Measurements from ENCODE around the gene MESP2.

The MESP2 gene

DNA sequence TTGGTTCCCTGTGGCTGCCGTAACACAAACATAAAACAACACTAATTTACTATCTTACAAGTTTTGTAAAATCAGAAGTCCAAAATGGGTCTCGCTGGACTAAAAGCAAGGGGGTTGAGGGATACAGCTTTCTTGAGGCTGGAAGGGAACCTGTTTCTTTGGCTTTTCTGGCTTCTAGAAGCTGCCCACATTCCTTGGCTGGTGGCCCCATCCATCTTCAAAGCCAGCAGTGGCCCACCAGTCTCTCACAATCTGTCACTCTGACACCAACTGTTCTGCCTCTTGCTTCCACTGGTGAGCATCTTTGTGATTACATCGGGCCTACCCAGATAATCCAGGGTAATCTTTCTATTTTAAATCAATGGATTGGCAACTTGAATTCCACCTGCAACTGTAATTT lies 39.6 kb downstream of the MESP2 start:
- Histone ChIP-seq H3K9me3 (ENCODE audit: severe bottlenecking) (peaks cover 15% of the 10 kb centered on the region), H3K27ac (no peak overlapping the region)
- no peak for TF ChIP-seq CTCF (IDR thresholded peaks at IDR 0.05; ENCODE audit: low read depth, low read length)

DNA sequence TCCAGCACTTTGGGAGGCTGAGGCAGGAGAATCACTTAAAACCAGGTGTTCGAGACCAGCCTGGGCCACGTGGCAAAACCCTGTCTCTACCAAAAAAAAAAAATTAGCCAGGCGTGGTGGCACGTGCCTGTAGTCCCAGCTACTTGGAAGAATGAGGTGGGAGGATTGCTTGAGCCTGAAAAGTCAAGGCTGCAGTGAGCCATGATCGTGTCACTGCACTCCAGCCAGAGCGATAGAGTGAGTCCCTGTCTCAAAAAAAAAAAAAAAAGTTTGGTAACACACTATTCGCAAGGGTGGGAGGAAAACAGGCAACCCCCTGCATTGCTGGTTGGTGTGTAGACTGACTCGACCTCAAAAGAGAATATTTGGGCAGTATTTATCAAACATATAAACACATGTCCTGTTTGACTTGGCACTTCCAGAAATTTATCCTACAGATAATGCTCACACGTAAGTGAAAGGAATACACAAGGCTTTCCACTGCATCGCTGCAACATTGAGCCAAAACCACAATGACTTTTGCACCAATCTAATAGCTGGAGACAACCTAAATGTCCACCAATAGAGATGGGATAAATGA lies 41.7 kb downstream of the MESP2 start:
- Histone ChIP-seq H3K4me3 (ENCODE audit: low read depth, low read length) (no peak overlapping the region), H3K9me3 (ENCODE audit: severe bottlenecking) (peaks cover 15% of the 10 kb centered on the region), H3K27ac (no peak overlapping the region), H3K27me3 (ENCODE audit: insufficient read depth, low read depth, severe bottlenecking) (no peaks in the 10 kb centered on the region), H3K36me3 (no peaks in the 10 kb centered on the region)
- TF ChIP-seq CTCF (IDR thresholded peaks at IDR 0.05; ENCODE audit: low read depth, low read length), result no peak
- DNase-seq, result no peak

More for the DNA sequence above, 39.6 kb downstream of the MESP2 start:
- no peaks in the 10 kb centered on the region for H3K27me3 ChIP-seq (ENCODE audit: insufficient read depth, low read depth, severe bottlenecking)
- no peak for DNase-seq
- no peaks in the 10 kb centered on the region for H3K36me3 ChIP-seq
- no peak overlapping the region for H3K4me3 ChIP-seq (ENCODE audit: low read depth, low read length)

- peaks cover 15% of the 10 kb centered on the region for H3K9me3 ChIP-seq (ENCODE audit: severe bottlenecking)
- H3K36me3 ChIP-seq, result no peaks in the 10 kb centered on the region
- H3K27ac ChIP-seq, result no peak overlapping the region
- no peak for DNase-seq
- H3K4me3 ChIP-seq (ENCODE audit: low read depth, low read length), result no peak overlapping the region
- no peak for TF ChIP-seq CTCF (IDR thresholded peaks at IDR 0.05; ENCODE audit: low read depth, low read length)
- no peaks in the 10 kb centered on the region for H3K27me3 ChIP-seq (ENCODE audit: insufficient read depth, low read depth, severe bottlenecking)
Measured at GRCh38 chr15:89818287-89818686, 42.2 kb downstream of the MESP2 start.

DNA sequence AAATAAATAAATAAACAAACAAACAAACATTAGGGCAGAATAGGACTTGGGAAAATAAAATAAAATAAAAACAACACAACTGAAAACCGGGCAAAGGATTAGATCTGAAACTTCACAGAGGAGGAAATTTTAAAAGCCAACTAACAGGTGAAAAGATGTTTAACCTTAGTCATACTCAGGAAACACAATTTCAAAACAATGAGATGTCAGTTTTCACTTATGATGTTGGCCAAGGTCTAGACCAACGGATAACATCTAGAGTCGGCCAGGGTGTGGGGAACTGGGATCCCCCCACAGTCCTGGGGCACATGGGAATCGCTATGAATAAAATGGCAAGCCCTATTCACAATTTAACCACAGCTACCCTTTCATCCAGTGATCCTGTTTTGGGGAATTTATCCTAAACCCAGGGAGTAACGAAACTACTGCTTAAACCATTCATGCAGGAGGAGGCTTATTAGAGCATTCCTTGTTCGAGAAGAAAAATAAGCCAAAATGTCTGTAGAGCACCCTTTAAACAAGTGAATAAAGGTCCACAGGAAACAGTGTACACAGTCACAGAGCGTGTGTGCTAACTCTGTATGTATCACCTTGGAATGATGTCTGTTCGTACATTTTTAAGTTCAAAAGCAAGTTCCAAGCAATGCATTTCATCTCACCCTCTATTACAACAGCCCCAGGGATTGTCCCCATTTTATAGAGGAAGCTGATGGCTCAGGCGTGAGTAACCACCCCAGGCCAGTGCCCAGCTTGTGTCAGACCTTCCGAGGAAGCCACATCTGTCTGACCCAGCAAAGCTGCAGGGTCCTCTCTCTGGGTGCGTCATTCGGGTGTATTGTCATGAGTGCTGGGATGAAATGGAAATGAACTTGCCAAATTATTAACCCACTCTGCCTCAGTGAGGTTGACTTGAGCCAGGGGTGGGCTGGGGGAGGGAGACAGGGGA lies 44.8 kb downstream of the MESP2 start:
- Histone ChIP-seq H3K4me3 (ENCODE audit: low read depth, low read length) (no peak overlapping the region), H3K27ac (no peak overlapping the region), H3K9me3 (ENCODE audit: severe bottlenecking) (peaks cover 4% of the 10 kb centered on the region), H3K36me3 (no peaks in the 10 kb centered on the region), H3K27me3 (ENCODE audit: insufficient read depth, low read depth, severe bottlenecking) (no peaks in the 10 kb centered on the region)
- TF ChIP-seq CTCF (IDR thresholded peaks at IDR 0.05; ENCODE audit: low read depth, low read length), result no peak
- no peak for DNase-seq

- Histone ChIP-seq H3K27ac (no peak overlapping the region), H3K9me3 (ENCODE audit: severe bottlenecking) (no peaks in the 10 kb centered on the region), H3K4me3 (ENCODE audit: low read depth, low read length) (no peak overlapping the region), H3K36me3 (no peaks in the 10 kb centered on the region), H3K27me3 (ENCODE audit: insufficient read depth, low read depth, severe bottlenecking) (no peaks in the 10 kb centered on the region)
- no peak for DNase-seq
- TF ChIP-seq CTCF (IDR thresholded peaks at IDR 0.05; ENCODE audit: low read depth, low read length), result no peak
Measured at GRCh38 chr15:89822026-89822425, 45.9 kb downstream of the MESP2 start.

Data from WERI-Rb-1 (cell line).